GM20000 (cell line): ENCODE results near the gene ITGB6.
"Not testable (repeated sequence)": the region's sequence is repeated elsewhere in the genome, so short reads cannot be mapped to it uniquely, and the experiment has no call there.

Experiments used
- DNase-seq: peaks from one replicate; pipeline ENCODE4 v3.0.0; 2012; ENCODE audit warnings: low spot score
- TF ChIP-seq, protein P1 (sequence below): IDR thresholded peaks from 2 replicates; pipeline ENCODE4 v1.5.1; 2012; ENCODE audit warnings: mild to moderate bottlenecking, control low read depth; ENCODE audit errors: extremely low read depth, missing control alignments

Gene ITGB6

DNA sequence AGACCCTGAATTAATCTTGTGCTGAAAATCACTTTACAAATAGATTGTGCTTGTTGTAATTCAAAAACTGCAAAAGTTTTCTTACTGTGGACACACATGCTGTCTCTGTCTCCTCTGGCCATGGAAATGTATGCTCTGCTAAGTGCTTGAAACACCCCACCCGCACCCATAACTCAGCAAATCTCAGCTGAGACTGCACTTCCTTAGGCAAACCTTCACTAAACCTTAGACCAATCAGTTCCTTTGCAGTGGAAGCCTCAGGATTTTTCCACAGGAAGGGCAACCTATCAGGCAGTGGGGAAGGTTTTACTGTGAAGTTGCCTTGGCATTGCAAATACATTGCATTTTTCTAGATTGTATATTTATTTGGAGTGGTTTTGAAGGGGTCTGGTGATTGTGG, 75.5 kb downstream of the ITGB6 start:
- DNase-seq: no peak
- TF ChIP-seq, protein P1, sequence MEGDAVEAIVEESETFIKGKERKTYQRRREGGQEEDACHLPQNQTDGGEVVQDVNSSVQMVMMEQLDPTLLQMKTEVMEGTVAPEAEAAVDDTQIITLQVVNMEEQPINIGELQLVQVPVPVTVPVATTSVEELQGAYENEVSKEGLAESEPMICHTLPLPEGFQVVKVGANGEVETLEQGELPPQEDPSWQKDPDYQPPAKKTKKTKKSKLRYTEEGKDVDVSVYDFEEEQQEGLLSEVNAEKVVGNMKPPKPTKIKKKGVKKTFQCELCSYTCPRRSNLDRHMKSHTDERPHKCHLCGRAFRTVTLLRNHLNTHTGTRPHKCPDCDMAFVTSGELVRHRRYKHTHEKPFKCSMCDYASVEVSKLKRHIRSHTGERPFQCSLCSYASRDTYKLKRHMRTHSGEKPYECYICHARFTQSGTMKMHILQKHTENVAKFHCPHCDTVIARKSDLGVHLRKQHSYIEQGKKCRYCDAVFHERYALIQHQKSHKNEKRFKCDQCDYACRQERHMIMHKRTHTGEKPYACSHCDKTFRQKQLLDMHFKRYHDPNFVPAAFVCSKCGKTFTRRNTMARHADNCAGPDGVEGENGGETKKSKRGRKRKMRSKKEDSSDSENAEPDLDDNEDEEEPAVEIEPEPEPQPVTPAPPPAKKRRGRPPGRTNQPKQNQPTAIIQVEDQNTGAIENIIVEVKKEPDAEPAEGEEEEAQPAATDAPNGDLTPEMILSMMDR: no peak

DNA sequence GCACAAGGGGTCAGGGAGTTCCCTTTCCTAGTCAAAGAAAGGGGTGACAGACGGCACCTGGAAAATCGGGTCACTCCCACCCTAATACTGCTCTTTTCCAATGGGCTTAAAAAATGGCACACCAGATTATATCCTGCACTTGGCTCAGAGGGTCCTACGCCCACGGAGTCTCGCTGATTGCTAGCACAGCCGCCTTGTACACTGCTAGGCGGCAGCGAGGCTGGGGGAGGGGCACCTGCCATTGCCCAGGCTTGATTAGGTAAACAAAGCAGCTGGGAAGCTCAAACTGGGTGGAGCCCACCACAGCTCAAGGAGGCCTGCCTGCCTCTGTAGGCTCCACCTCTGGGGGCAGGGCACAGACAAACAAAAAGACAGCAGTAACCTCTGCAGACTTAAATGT, 85.4 kb downstream of the ITGB6 start:
- DNase-seq: not testable (repeated sequence)

DNA sequence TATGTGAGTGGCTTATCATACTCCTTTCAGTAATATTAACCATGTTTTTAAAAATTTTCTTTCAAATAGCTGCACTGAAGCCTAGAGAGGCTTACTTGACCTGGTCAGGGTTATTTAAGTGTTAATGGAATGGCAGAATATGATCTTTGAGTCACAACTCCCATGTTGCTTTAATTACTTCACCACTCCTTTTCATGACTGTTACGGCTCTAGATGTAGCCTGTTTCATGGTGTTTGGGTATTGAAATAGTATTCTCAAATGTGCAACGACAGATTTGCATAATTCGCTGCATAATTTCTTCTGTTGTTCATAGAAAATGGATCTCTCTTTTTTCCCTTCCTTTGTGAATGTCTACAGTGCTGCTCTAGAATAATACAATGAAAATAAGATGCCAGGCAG, 86.1 kb downstream of the ITGB6 start:
- no peak for DNase-seq
- TF ChIP-seq, protein P1: no peak

DNA sequence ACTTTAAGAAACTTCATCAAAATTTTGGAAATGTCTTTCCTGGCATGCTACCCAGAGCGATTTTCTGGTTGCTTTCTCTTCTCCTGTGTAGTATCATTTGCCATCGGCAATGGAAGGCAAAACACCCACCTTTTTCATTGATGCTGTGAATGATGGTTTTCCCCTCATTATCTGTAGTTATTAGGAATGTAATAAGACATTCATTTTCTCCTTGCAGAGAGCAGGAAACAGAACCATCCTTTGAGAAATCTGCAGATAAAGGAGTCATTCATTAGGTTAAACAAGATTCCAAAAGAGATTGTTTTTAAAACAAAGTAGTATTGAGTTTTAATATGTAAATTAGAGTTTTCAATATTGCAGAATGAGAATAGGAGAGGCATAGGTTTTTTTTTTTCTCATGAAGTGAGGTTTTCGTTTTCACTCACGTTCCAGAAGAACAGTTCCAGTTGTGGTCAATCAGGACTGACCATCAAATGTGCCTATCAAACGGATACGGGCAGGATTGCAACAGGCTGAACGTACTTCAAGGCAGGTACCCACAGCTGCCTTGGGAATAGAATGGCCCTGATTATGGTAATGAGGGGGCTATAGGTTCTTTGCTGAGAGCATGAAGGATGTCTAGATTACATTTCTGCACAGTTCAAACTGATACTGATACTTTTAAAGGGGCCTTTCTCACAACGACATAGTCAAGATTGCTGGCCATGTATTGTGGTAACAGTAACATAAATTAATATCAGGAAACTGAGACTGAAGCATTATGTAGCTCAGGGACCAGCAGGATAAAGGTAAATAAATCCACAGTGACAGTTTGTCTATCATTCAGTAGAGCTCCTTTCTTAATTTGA, 87.9 kb downstream of the ITGB6 start:
- DNase-seq: peak; percentile 25
- TF ChIP-seq, protein P1: no peak

DNA sequence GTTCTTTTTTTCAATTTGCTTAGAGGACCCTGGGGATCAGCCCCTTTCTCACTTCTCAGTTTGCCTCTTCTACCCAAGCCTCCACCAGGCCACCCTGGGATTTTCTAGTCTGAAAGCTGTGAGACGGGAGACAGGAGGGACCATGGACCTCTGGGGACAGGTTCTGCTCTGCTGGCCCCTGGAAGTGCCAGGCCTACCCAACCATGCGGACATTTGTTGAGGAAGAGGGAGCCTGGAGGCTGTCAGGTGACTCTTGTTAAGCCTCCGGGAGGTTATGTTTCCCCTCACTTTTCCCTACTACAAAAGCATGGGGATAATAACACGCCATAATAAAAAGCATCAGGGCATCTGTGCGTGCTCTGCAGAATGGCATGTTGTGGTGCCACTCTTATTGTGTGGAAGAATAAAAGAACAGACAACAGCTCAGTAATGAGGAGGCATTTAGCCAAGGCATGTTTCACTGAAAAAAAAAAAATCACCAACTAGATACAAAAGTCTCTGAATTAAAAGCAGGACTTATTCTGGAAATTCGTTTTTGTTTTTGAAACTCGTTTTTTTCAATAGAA, 89.3 kb downstream of the ITGB6 start:
- DNase-seq: no peak
- TF ChIP-seq, protein P1: no peak

DNA sequence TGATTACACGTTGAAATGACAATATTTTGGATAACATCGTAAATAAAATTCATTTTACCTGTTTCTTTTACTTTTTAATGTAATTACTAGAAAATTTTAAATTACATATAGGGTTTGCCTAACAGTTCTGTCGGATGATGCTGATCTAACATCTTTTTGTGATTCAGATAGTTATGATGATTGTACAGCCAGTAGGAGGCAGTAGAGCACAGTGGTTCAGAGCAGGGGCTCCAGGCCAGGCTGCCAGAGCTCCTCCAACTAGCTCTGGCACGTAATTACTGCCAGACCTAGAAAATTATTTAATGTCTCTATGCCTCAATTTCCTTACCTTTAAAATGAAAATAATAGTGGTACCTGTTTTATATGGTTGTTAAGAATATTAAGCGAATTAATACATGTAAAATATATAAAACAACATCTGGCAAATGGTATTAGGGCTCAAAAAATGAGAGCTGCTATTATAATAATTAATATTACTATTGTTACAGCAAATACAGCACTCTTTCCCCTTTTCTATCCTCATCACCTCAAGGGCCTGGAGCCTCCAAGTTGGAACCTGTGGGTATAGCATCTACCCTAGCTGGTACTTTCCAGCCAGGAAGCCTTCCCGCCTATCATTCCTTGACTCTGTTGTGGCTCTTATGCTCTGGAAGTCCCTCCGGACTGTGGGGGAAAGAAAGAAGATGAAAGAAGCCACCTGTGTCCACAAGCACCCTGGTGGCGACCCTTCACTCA, 90.0 kb downstream of the ITGB6 start:
- peak; percentile 62 for DNase-seq
- TF ChIP-seq, protein P1: peak; percentile 65

DNA sequence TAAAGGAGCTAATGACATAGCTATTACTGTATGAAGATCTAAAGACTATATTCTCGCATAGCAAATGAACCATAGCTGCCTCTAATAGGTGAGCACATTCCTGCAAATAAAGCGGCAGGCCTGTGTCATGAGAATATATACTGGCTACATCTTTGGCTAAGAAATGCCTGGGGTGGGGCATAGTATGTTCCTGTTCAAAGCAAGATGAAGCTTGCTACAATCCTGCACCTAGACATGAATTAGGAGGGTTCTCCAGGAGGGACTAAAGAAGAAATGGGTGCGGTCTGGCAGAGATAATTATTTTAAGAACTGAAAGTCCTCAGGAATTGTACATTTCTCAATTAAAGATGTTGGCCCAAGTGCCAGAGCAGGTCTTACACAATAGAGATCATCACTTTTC, 90.8 kb downstream of the ITGB6 start:
- TF ChIP-seq, protein P1: no peak
- DNase-seq: no peak
